HCT116 (cell line): ENCODE results near the gene UBE2G2. TPM values are rescaled to one million over a fixed set of nuclear protein-coding genes. Genes with fewer than 3 reads are reported as not detected.

Experiments
- EZH2 ChIP-seq: fragments of 200-600 bp; sonication (generic); IDR thresholded peaks from 2 replicates; pipeline ENCODE4 v1.6.1; 2017; ENCODE audit warnings: antibody characterized with exemption, mixed run types
- MAX ChIP-seq: IDR thresholded peaks from 2 replicates; pipeline ENCODE4 v1.6.1; 2012
- POLR2AphosphoS5 ChIP-seq: IDR thresholded peaks from 2 replicates; pipeline ENCODE4 v1.6.1; 2011; ENCODE audit warnings: mild to moderate bottlenecking, low read depth, low read length, moderate library complexity
- ZBTB33 ChIP-seq: IDR thresholded peaks from 2 replicates; pipeline ENCODE4 v1.6.1; 2011; ENCODE audit warnings: mild to moderate bottlenecking, low read length, moderate library complexity; ENCODE audit not compliant: insufficient replicate concordance; ENCODE audit errors: extremely low read depth
- ZFX ChIP-seq: fragments of 450-650 bp; IDR thresholded peaks from 2 replicates; pipeline ENCODE4 v1.6.1; 2017
- ZNF274 ChIP-seq: fragments of 200-500 bp; sonication (Bioruptor generic); IDR thresholded peaks from 2 replicates; pipeline ENCODE4 v1.6.1; 2014; ENCODE audit warnings: mild to moderate bottlenecking, low read depth, low read length, inconsistent platforms
- total RNA-seq: library from RNA; stranded (reverse); gene quantifications from one replicate; pipeline ENCODE4 v1.2.1, GENCODE V29; 2021; ENCODE audit not compliant: unreplicated experiment
- TF ChIP-seq, protein P1 (sequence below): IDR thresholded peaks from 2 replicates; pipeline ENCODE4 v1.6.1; 2012; ENCODE audit warnings: low read depth

Gene UBE2G2
- total RNA-seq, 1 experiment from 2014 or later: 86.5 TPM

- TF ChIP-seq, protein P1, sequence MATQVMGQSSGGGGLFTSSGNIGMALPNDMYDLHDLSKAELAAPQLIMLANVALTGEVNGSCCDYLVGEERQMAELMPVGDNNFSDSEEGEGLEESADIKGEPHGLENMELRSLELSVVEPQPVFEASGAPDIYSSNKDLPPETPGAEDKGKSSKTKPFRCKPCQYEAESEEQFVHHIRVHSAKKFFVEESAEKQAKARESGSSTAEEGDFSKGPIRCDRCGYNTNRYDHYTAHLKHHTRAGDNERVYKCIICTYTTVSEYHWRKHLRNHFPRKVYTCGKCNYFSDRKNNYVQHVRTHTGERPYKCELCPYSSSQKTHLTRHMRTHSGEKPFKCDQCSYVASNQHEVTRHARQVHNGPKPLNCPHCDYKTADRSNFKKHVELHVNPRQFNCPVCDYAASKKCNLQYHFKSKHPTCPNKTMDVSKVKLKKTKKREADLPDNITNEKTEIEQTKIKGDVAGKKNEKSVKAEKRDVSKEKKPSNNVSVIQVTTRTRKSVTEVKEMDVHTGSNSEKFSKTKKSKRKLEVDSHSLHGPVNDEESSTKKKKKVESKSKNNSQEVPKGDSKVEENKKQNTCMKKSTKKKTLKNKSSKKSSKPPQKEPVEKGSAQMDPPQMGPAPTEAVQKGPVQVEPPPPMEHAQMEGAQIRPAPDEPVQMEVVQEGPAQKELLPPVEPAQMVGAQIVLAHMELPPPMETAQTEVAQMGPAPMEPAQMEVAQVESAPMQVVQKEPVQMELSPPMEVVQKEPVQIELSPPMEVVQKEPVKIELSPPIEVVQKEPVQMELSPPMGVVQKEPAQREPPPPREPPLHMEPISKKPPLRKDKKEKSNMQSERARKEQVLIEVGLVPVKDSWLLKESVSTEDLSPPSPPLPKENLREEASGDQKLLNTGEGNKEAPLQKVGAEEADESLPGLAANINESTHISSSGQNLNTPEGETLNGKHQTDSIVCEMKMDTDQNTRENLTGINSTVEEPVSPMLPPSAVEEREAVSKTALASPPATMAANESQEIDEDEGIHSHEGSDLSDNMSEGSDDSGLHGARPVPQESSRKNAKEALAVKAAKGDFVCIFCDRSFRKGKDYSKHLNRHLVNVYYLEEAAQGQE: no peak
- TF ChIP-seq EZH2: no peak
- TF ChIP-seq ZNF274: no peak
- TF ChIP-seq ZFX: no peak
- TF ChIP-seq POLR2AphosphoS5: no peak
- TF ChIP-seq ZBTB33: no peak
- TF ChIP-seq MAX: no peak
These were observed 53.0 kb downstream of the UBE2G2 start (continued) for GRCh38 chr21:44748621-44749020.
